HepG2 (cell line): ENCODE measurements around the gene MOBP. TPM values are rescaled to one million over a fixed set of nuclear protein-coding genes. Genes with fewer than 3 reads are reported as not detected.

Source experiments
- ATAC-seq: fragments of 200-7000 bp; cut with Tn5 transposase; 3 replicates; pipeline ENCODE4 v1.9.1; 2020; ENCODE audit warnings: mild to moderate bottlenecking, moderate library complexity
- BruUV-seq: library from RNA; stranded (reverse); fragments of 400-500 nt; replicated peaks from 2 replicates; lab custom pipeline; 2021; lab: Mats Ljungman, UMichigan
- CTCF ChIA-PET: fragments of 300-600 bp; formaldehyde crosslinking; extraction: SDS; loops from one replicate; lab custom pipeline; 2021; ENCODE audit warnings: low total read pairs, inconsistent platforms, low intra/inter-chr PET ratio; lab: Yijun Ruan, JAX
- POLR2A ChIA-PET: fragments of 350-600 bp; sonication (Branson Sonifier 250); formaldehyde crosslinking; loops from one replicate; lab custom pipeline; 2020; ENCODE audit warnings: antibody characterized with exemption, inconsistent platforms; lab: Yijun Ruan, JAX
- DNase-seq: peaks from one replicate; pipeline ENCODE4 v3.0.0-alpha.2; 2015; ENCODE audit warnings: low spot score
- FAIRE-seq: peaks from 3 replicates; lab custom pipeline; 2011; peaks lifted over from hg19 to GRCh38; lab: Jason Lieb, UNC
- H2AFZ ChIP-seq: one replicate; pipeline ENCODE4 v1.6.1; 2011; ENCODE audit warnings: low read length, inconsistent platforms
- H3K27ac ChIP-seq: fragments of 300-600 bp; 3 replicates; pipeline ENCODE4 v1.8.0; 2011; ENCODE audit warnings: mixed run types, mild to moderate bottlenecking, mixed read lengths, low read length, inconsistent platforms; ENCODE audit not compliant: insufficient read depth; ENCODE audit errors: extremely low read length
- H3K27me3 ChIP-seq, 2 experiments: fragments of 200-600 bp in 1 of 2; 2 replicates in 1 of 2; 3 replicates in 1 of 2; pipeline versions ENCODE4 v1.6.0 to v1.8.0; 2011; ENCODE audit warnings: low read length in 2 of 2, mild to moderate bottlenecking in 2 of 2, moderate library complexity in 2 of 2, inconsistent platforms in 1 of 2; ENCODE audit not compliant: insufficient read depth in 2 of 2, control insufficient read depth in 1 of 2
- H3K36me3 ChIP-seq, 2 experiments: fragments of 200-600 bp in 1 of 2; replicated peaks in 1 of 2; 2 replicates in 1 of 2; 3 replicates in 1 of 2; pipeline versions ENCODE4 v1.5.1 to v1.8.0; 2011; ENCODE audit warnings: low read length in 2 of 2, inconsistent platforms in 1 of 2; ENCODE audit not compliant: insufficient read depth in 2 of 2, control insufficient read depth in 1 of 2
- H3K4me1 ChIP-seq: 2 replicates; pipeline ENCODE4 v1.5.1; 2012; ENCODE audit warnings: low read length, inconsistent platforms; ENCODE audit not compliant: insufficient read depth
- H3K4me2 ChIP-seq: 2 replicates; pipeline ENCODE4 v1.6.0; 2011; ENCODE audit warnings: low read depth, low read length, inconsistent platforms
- H3K4me3 ChIP-seq, 3 experiments: fragments of 200-600 bp in 1 of 3; sonication (generic), shearing (Covaris generic) in 1 of 3; replicated peaks in 1 of 3; 2 replicates each; pipeline ENCODE4 v1.5.1; 2011 to 2016; ENCODE audit warnings: low read length in 3 of 3, inconsistent platforms in 2 of 3, low read depth in 2 of 3, mild to moderate bottlenecking in 2 of 3, control low read depth in 1 of 3, mixed read lengths in 1 of 3; ENCODE audit not compliant: insufficient read depth in 1 of 3
- H3K79me2 ChIP-seq: one replicate; pipeline ENCODE4 v1.6.1; 2011; ENCODE audit warnings: low read length, inconsistent platforms; ENCODE audit not compliant: insufficient read depth
- H3K9ac ChIP-seq: 2 replicates; pipeline ENCODE4 v1.6.0; 2011; ENCODE audit warnings: mild to moderate bottlenecking, low read depth, low read length, inconsistent platforms; ENCODE audit not compliant: insufficient read depth
- H3K9me3 ChIP-seq: 2 replicates; pipeline ENCODE4 v1.5.1; 2012; ENCODE audit warnings: mild to moderate bottlenecking, low read length
- H4K20me1 ChIP-seq: 2 replicates; pipeline ENCODE4 v1.6.0; 2011; ENCODE audit warnings: inconsistent platforms, mild to moderate bottlenecking, low read length, moderate library complexity; ENCODE audit not compliant: insufficient read depth
- KDM6A ChIP-seq: IDR thresholded peaks from 2 replicates; pipeline ENCODE4 v1.6.1; 2016; ENCODE audit warnings: low read depth
- RBAK ChIP-seq: sonication (generic); formaldehyde crosslinking; IDR thresholded peaks from 2 replicates; pipeline ENCODE4 v1.5.1; 2020; ENCODE audit warnings: mild to moderate bottlenecking, missing genetic modification reagents
- SMAD9 ChIP-seq: sonication (generic); formaldehyde crosslinking; IDR thresholded peaks from 2 replicates; pipeline ENCODE4 v1.5.1; 2020; ENCODE audit warnings: mild to moderate bottlenecking, missing genetic modification reagents
- TFDP2 ChIP-seq: sonication (generic); formaldehyde crosslinking; IDR thresholded peaks from 2 replicates; pipeline ENCODE4 v1.4.0; 2020; ENCODE audit warnings: missing genetic modification reagents
- THAP9 ChIP-seq: sonication (generic); formaldehyde crosslinking; IDR thresholded peaks from 2 replicates; pipeline ENCODE4; 2020; ENCODE audit warnings: missing genetic modification reagents, mild to moderate bottlenecking, borderline replicate concordance
- ZNF160 ChIP-seq: sonication (generic); formaldehyde crosslinking; IDR thresholded peaks from 2 replicates; pipeline ENCODE4 v1.8.0; 2022; ENCODE audit warnings: mild to moderate bottlenecking, inconsistent platforms, missing genetic modification reagents
- ZNF232 ChIP-seq: sonication (generic); formaldehyde crosslinking; IDR thresholded peaks from 2 replicates; pipeline ENCODE4 v1.4.0; 2020; ENCODE audit warnings: missing genetic modification reagents, borderline replicate concordance
- ZNF816 ChIP-seq: sonication (generic); formaldehyde crosslinking; IDR thresholded peaks from 2 replicates; pipeline ENCODE4 v1.8.0; 2022; ENCODE audit warnings: missing genetic modification reagents, mild to moderate bottlenecking, borderline replicate concordance
- WGBS: methylation state at CpG from one replicate; pipeline ENCODE4 v1.1.6; 2017; ENCODE audit warnings: low lambda C conversion rate; 5-methylcytosine and 5-hydroxymethylcytosine counted together
- in situ Hi-C: cut with HindIII; loops from 2 replicates; pipeline ENCODE4 v1.10.0; 2017; ENCODE audit warnings: low pct_unique_long_range_greater_than_20kb; ENCODE audit not compliant: extremely low pct_ligation_motif_present
- intact Hi-C: fragments of 100-400 bp; cut with micrococcal nuclease; formaldehyde crosslinking; loops from one replicate; pipeline ENCODE4 v1.10.0; 2022; ENCODE audit not compliant: unreplicated experiment
- polyA plus RNA-seq, 8 experiments: library from polyadenylated mRNA; depleted of rRNA in 3 of 8; stranded (reverse) in 7 of 8; unstranded in 1 of 8; fragments of >200 nt; fragmentation: Illumina TruSeq in 4 of 8; extraction: Trizol in 4 of 8; gene quantifications; 2 replicates each; pipeline versions ENCODE4 v1.2.1 to v1.2.3, GENCODE V29; 2011 to 2016; ENCODE audit warnings: low read depth in 4 of 8, missing spikeins in 1 of 8, mixed read lengths in 1 of 8; ENCODE audit not compliant: insufficient read depth in 1 of 8
- total RNA-seq, 5 experiments: library from RNA; depleted of rRNA; stranded (reverse); fragments of >200 nt; fragmentation: Illumina TruSeq; extraction: Trizol; gene quantifications; 2 replicates each; pipeline ENCODE4 v1.2.3, GENCODE V29; 2016; ENCODE audit warnings: low read depth in 1 of 5

The MOBP gene
- total and polyA plus RNA-seq, 2 of the 13 experiments (the other 11 are each of a cell fraction or from before 2014, with no cell fraction given), result not detected

DNA sequence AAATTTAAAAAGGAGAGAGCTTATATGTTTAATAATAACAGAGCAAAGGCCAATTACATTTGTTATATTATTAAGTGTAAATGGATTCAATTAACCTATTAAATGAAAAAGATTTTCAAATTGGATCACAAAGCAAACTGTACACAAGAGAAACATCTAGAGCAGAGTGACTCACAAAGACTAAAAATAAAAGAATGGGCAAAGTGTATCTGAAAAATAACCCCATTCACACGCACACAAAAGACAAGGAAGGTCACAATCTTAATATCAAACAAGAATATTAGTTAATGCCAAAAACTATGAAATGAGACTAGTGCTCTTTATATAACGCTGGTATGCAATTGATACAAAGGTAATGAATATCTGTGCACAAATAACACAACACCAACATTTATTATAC is 65.7 kb downstream of the MOBP start:
- no peak overlapping the region for H3K9ac ChIP-seq
- H3K79me2 ChIP-seq, result no peaks in the 10 kb centered on the region
- no peak overlapping the region for H3K4me2 ChIP-seq
- 9% methylated on average over 2 of the region's 2 CpGs for WGBS
- no TSS peak for BruUV-seq
- H3K27me3 ChIP-seq, result 0 out of 5 replicates have a peak, but pooled peaks cover 0 to 1% of the 10 kb centered on the region in 2 experiments
- no peaks in the 10 kb centered on the region for H3K36me3 ChIP-seq
- no peak overlapping the region for H2AFZ ChIP-seq
- no peaks in the 10 kb centered on the region for H3K9me3 ChIP-seq
- H4K20me1 ChIP-seq, result no peaks in the 10 kb centered on the region
- no peak for TF ChIP-seq SMAD9 (CRISPR knock-in tag)
- no peak for TF ChIP-seq RBAK (CRISPR knock-in tag)
- TF ChIP-seq ZNF816 (CRISPR knock-in tag), result no peak
- TF ChIP-seq THAP9 (CRISPR knock-in tag), result no peak
- no peak for TF ChIP-seq TFDP2
- TF ChIP-seq KDM6A (CRISPR knock-in tag), result no peak
- TF ChIP-seq ZNF232 (CRISPR knock-in tag), result no peak
- TF ChIP-seq ZNF160 (CRISPR knock-in tag), result no peak
- ChIA-PET POLR2A (no interaction called here), CTCF (no interaction called here)
- in situ Hi-C loops (no loop called here), intact Hi-C loops (no loop called here)
- H3K27ac ChIP-seq, result no peak overlapping the region
- no peaks in the 10 kb centered on the region for H3K4me1 ChIP-seq
- H3K4me3 ChIP-seq, result no peak overlapping the region
- DNase-seq (no peak), FAIRE-seq (no peak), ATAC-seq (no peak)
